HCT116 (cell line): ENCODE results near the gene HEXD. TPM values are rescaled to one million over a fixed set of nuclear protein-coding genes. Genes with fewer than 3 reads are reported as not detected.

Experiments
- ATAC-seq: fragments of 200-7000 bp; cut with Tn5 transposase; 2 replicates; pipeline ENCODE4 v1.9.1; 2020; ENCODE audit warnings: mild to moderate bottlenecking, moderate library complexity
- BruUV-seq: library from RNA; stranded (reverse); fragments of 400-500 nt; replicated peaks from 2 replicates; lab custom pipeline; 2021; lab: Mats Ljungman, UMichigan
- CTCF ChIA-PET: fragments of 300-600 bp; sonication (Branson Sonifier 250); formaldehyde crosslinking; loops from one replicate; lab custom pipeline; 2021; ENCODE audit warnings: antibody characterized with exemption; lab: Charles Lee
- POLR2A ChIA-PET: fragments of 300-600, 350-600 bp; sonication (Branson Sonifier 250); formaldehyde crosslinking; loops from one replicate; lab custom pipeline; 2021; ENCODE audit warnings: antibody characterized with exemption; lab: Charles Lee
- RAD21 ChIA-PET, 2 experiments: fragments of 300-600 bp; sonication (Branson Sonifier 250); formaldehyde crosslinking; loops; one replicate each; lab custom pipeline; 2023; ENCODE audit warnings: low total read pairs in 2 of 2; ENCODE audit not compliant: uncharacterized antibody in 2 of 2, unreplicated experiment in 2 of 2, low non-redundant PET in 1 of 2; lab: Charles Lee
- DNase-seq: peaks from one replicate; pipeline ENCODE4 v3.0.0-alpha.2; 2010; ENCODE audit warnings: low read depth, low spot score
- H2AFZ ChIP-seq: fragments of 200-600 bp; shearing (Covaris generic), sonication (generic); 2 replicates; pipeline ENCODE4 v1.6.1; 2017; ENCODE audit warnings: low read depth, mixed run types, mixed read lengths, antibody characterized with exemption, low read length; ENCODE audit not compliant: poor library complexity, severe bottlenecking
- H3K27ac ChIP-seq: 2 replicates; pipeline ENCODE4 v1.5.1; 2012; ENCODE audit warnings: low read depth, low read length
- H3K27me3 ChIP-seq: fragments of 200-600 bp; sonication (generic); 2 replicates; pipeline ENCODE4 v1.6.1; 2016; ENCODE audit warnings: mixed run types, low read length, mixed read lengths; ENCODE audit not compliant: insufficient read depth
- H3K36me3 ChIP-seq, 2 experiments: fragments of 200-500 bp in 1 of 2; fragments of 200-600 bp in 1 of 2; sonication (Bioruptor generic) in 1 of 2; sonication (generic) in 1 of 2; 2 replicates each; pipeline versions ENCODE4 v1.5.1 to v1.6.1; 2014 to 2016; ENCODE audit warnings: low read length in 2 of 2, inconsistent platforms in 1 of 2, mixed read lengths in 1 of 2, mixed run types in 1 of 2; ENCODE audit not compliant: insufficient read depth in 2 of 2, control insufficient read depth in 1 of 2
- H3K4me1 ChIP-seq, 2 experiments: fragments of 200-600 bp in 1 of 2; sonication (generic) in 1 of 2; 2 replicates each; pipeline versions ENCODE4 v1.5.1 to v1.6.1; 2012 to 2017; ENCODE audit warnings: low read length in 2 of 2, inconsistent platforms in 1 of 2, mild to moderate bottlenecking in 1 of 2, mixed read lengths in 1 of 2, mixed run types in 1 of 2, moderate library complexity in 1 of 2; ENCODE audit not compliant: insufficient read depth in 2 of 2, control insufficient read depth in 1 of 2
- H3K4me2 ChIP-seq: fragments of 200-600 bp; sonication (generic); 2 replicates; pipeline ENCODE4 v1.6.1; 2017; ENCODE audit warnings: mixed run types, low read length, mixed read lengths
- H3K4me3 ChIP-seq, 2 experiments: fragments of 200-600 bp in 1 of 2; sonication (generic) in 1 of 2; replicated peaks in 1 of 2; 2 replicates each; pipeline ENCODE4 v1.5.1; 2011 to 2016; ENCODE audit warnings: low read length in 2 of 2, control low read depth in 1 of 2, low read depth in 1 of 2, mild to moderate bottlenecking in 1 of 2, mixed read lengths in 1 of 2, mixed run types in 1 of 2
- H3K79me2 ChIP-seq: fragments of 200-600 bp; sonication (generic); 2 replicates; pipeline ENCODE4 v1.6.1; 2017; ENCODE audit warnings: mild to moderate bottlenecking, mixed run types, low read length, moderate library complexity, mixed read lengths; ENCODE audit not compliant: insufficient read depth
- H3K9ac ChIP-seq: fragments of 200-600 bp; sonication (generic); 2 replicates; pipeline ENCODE4 v1.6.1; 2016; ENCODE audit warnings: low read length, mixed read lengths
- H3K9me2 ChIP-seq: fragments of 200-600 bp; sonication (generic), shearing (Covaris generic); 2 replicates; pipeline ENCODE4 v1.6.1; 2017; ENCODE audit warnings: mixed run types, mild to moderate bottlenecking, moderate library complexity; ENCODE audit not compliant: insufficient read depth
- H3K9me3 ChIP-seq, 2 experiments: fragments of 200-500 bp in 1 of 2; fragments of 200-600 bp in 1 of 2; sonication (Bioruptor generic) in 1 of 2; sonication (generic) in 1 of 2; 2 replicates each; pipeline ENCODE4 v1.6.1; 2014 to 2017; ENCODE audit warnings: low read length in 2 of 2, mixed read lengths in 2 of 2, inconsistent platforms in 1 of 2, low read depth in 1 of 2, mild to moderate bottlenecking in 1 of 2, mixed run types in 1 of 2, moderate library complexity in 1 of 2; ENCODE audit not compliant: control insufficient read depth in 1 of 2, insufficient read depth in 1 of 2
- H4K20me1 ChIP-seq: fragments of 200-600 bp; sonication (generic), shearing (Covaris generic); 2 replicates; pipeline ENCODE4 v1.6.1; 2017; ENCODE audit warnings: mixed run types, mild to moderate bottlenecking, moderate library complexity; ENCODE audit not compliant: insufficient read depth
- ATF3 ChIP-seq: IDR thresholded peaks from 2 replicates; pipeline ENCODE4 v1.6.1; 2012
- CEBPB ChIP-seq: IDR thresholded peaks from 2 replicates; pipeline ENCODE4 v1.6.1; 2012; ENCODE audit warnings: low read depth
- ELF1 ChIP-seq: IDR thresholded peaks from 2 replicates; pipeline ENCODE4 v1.6.1; 2012; ENCODE audit warnings: low read depth, borderline replicate concordance
- EZH2phosphoT487 ChIP-seq: fragments of 200-600 bp; IDR thresholded peaks from 2 replicates; pipeline ENCODE4 v1.6.1; 2018; ENCODE audit warnings: antibody characterized with exemption, borderline replicate concordance
- POLR2A ChIP-seq: IDR thresholded peaks from 2 replicates; pipeline ENCODE4 v1.7.0; 2011; ENCODE audit warnings: borderline replicate concordance; ENCODE audit not compliant: insufficient read depth, insufficient read length; ENCODE audit errors: extremely low read depth
- RAD21 ChIP-seq: IDR thresholded peaks from 2 replicates; pipeline ENCODE4 v1.6.1; 2012; ENCODE audit warnings: low read depth, mild to moderate bottlenecking
- SP1 ChIP-seq: IDR thresholded peaks from 2 replicates; pipeline ENCODE4 v1.6.1; 2012; ENCODE audit warnings: low read depth
- SRF ChIP-seq: IDR thresholded peaks from 2 replicates; pipeline ENCODE4 v1.6.1; 2012; ENCODE audit warnings: low read depth
- TCF7L2 ChIP-seq: IDR thresholded peaks from 2 replicates; pipeline ENCODE4 v1.7.0; 2011; ENCODE audit warnings: borderline replicate concordance, inconsistent platforms; ENCODE audit not compliant: insufficient read depth, insufficient read length; ENCODE audit errors: extremely low read depth
- YY1 ChIP-seq: IDR thresholded peaks from 2 replicates; pipeline ENCODE4 v1.6.1; 2011; ENCODE audit warnings: low read length, low read depth, moderate library complexity, mild to moderate bottlenecking; ENCODE audit not compliant: insufficient replicate concordance; ENCODE audit errors: extremely low read depth
- ZNF274 ChIP-seq: fragments of 200-500 bp; sonication (Bioruptor generic); IDR thresholded peaks from 2 replicates; pipeline ENCODE4 v1.6.1; 2014; ENCODE audit warnings: mild to moderate bottlenecking, low read depth, low read length, inconsistent platforms
- intact Hi-C: fragments of 100-400 bp; cut with micrococcal nuclease; formaldehyde crosslinking; loops from 2 replicates; pipeline ENCODE4 v1.10.0; 2022
- total RNA-seq: library from RNA; stranded (reverse); gene quantifications from one replicate; pipeline ENCODE4 v1.2.1, GENCODE V29; 2021; ENCODE audit not compliant: unreplicated experiment
- TF ChIP-seq, protein P1 (sequence below): IDR thresholded peaks from 2 replicates; pipeline ENCODE4 v1.6.1; 2011; ENCODE audit warnings: mild to moderate bottlenecking, low read length, moderate library complexity; ENCODE audit not compliant: insufficient replicate concordance; ENCODE audit errors: extremely low read depth
- TF ChIP-seq, protein P2 (sequence below): IDR thresholded peaks from 2 replicates; pipeline ENCODE4 v1.6.1; 2012; ENCODE audit warnings: low read depth

HEXD gene
- total RNA-seq, 1 experiment from 2014 or later: 45.2 TPM

DNA sequence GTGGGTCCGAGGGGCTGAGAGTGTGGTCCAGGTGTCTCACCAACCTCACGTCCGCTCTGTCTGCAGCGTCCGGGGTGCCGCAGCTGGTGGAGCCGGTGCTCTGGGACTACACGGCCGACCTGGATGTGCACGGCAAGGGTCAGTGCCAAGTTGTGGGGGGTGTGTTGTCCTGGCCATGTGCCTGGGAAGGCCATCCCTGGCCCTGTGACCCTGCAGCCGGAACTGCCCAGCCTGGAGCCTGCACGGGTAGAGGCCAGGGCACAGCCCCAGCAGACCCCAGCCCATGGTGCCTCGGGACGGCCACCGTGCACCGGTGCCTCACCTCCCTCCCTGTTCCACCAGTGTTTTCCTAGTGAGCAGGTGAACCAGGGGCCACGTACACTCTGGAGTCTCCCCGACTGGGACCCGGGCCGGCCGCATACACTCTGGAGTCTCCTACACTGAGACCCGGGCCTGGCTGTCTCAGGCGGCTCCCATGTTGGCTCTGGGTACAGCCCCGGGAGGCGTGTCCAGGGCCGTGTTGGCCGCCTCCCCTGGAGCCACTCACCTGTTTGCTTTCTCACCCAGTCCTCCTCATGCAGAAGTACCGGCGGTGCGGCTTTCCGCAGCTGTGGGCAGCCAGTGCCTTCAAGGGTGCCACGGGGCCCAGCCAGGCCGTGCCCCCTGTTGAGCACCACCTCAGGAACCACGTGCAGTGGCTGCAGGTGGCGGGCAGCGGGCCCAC is 18.6 kb downstream of the HEXD start:
- 0 out of 4 replicates have a peak, but pooled peaks cover 0 to 2% of the 10 kb centered on the region in 2 experiments for H3K36me3 ChIP-seq

More for the DNA sequence above, 18.6 kb downstream of the HEXD start:
- Histone ChIP-seq H3K9ac (no peak overlapping the region), H3K9me3 (no peaks in the 10 kb centered on the region), H3K79me2 (no peaks in the 10 kb centered on the region), H2AFZ (no peak overlapping the region), H4K20me1 (no peaks in the 10 kb centered on the region), H3K27me3 (no peaks in the 10 kb centered on the region), H3K9me2 (no peaks in the 10 kb centered on the region), H3K4me1 (no peaks in the 10 kb centered on the region), H3K4me3 (no peak overlapping the region), H3K27ac (no peak overlapping the region; the same call in 1 of the 2 replicates), H3K4me2 (no peak overlapping the region)
- intact Hi-C loops: no loop called here
- DNase-seq (no peak), ATAC-seq (no peak)
- ChIA-PET CTCF (no interaction called here), POLR2A (no interaction called here), RAD21 (no interaction called here)
- no TSS peak for BruUV-seq
- no peak for TF ChIP-seq POLR2A
- TF ChIP-seq SRF: no peak
- TF ChIP-seq ZNF274: no peak
- no peak for TF ChIP-seq ATF3
- no peak for TF ChIP-seq RAD21
- TF ChIP-seq ELF1: no peak
- no peak for TF ChIP-seq EZH2phosphoT487
- no peak for TF ChIP-seq SP1
- TF ChIP-seq TCF7L2: no peak
- TF ChIP-seq, protein P1, sequence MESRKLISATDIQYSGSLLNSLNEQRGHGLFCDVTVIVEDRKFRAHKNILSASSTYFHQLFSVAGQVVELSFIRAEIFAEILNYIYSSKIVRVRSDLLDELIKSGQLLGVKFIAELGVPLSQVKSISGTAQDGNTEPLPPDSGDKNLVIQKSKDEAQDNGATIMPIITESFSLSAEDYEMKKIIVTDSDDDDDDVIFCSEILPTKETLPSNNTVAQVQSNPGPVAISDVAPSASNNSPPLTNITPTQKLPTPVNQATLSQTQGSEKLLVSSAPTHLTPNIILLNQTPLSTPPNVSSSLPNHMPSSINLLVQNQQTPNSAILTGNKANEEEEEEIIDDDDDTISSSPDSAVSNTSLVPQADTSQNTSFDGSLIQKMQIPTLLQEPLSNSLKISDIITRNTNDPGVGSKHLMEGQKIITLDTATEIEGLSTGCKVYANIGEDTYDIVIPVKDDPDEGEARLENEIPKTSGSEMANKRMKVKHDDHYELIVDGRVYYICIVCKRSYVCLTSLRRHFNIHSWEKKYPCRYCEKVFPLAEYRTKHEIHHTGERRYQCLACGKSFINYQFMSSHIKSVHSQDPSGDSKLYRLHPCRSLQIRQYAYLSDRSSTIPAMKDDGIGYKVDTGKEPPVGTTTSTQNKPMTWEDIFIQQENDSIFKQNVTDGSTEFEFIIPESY: no peak
- TF ChIP-seq, protein P2, sequence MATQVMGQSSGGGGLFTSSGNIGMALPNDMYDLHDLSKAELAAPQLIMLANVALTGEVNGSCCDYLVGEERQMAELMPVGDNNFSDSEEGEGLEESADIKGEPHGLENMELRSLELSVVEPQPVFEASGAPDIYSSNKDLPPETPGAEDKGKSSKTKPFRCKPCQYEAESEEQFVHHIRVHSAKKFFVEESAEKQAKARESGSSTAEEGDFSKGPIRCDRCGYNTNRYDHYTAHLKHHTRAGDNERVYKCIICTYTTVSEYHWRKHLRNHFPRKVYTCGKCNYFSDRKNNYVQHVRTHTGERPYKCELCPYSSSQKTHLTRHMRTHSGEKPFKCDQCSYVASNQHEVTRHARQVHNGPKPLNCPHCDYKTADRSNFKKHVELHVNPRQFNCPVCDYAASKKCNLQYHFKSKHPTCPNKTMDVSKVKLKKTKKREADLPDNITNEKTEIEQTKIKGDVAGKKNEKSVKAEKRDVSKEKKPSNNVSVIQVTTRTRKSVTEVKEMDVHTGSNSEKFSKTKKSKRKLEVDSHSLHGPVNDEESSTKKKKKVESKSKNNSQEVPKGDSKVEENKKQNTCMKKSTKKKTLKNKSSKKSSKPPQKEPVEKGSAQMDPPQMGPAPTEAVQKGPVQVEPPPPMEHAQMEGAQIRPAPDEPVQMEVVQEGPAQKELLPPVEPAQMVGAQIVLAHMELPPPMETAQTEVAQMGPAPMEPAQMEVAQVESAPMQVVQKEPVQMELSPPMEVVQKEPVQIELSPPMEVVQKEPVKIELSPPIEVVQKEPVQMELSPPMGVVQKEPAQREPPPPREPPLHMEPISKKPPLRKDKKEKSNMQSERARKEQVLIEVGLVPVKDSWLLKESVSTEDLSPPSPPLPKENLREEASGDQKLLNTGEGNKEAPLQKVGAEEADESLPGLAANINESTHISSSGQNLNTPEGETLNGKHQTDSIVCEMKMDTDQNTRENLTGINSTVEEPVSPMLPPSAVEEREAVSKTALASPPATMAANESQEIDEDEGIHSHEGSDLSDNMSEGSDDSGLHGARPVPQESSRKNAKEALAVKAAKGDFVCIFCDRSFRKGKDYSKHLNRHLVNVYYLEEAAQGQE: no peak
- no peak for TF ChIP-seq CEBPB
- no peak for TF ChIP-seq YY1
